Neural cell (in vitro differentiated cells): ENCODE data around the gene SVOPL. TPM values are rescaled to one million over a fixed set of nuclear protein-coding genes. Genes with fewer than 3 reads are reported as not detected.

Experiments used
- H2AFZ ChIP-seq: fragments of 200-600, 300-800 bp; sonication (generic), shearing (Covaris generic); 2 replicates; pipeline ENCODE4 v1.6.0; 2014; ENCODE audit warnings: low read depth, mild to moderate bottlenecking, antibody characterized with exemption, low read length, moderate library complexity
- H3F3A ChIP-seq: fragments of 200-600 bp; shearing (Covaris generic); 2 replicates; pipeline ENCODE4 v1.6.1; 2016; ENCODE audit warnings: mild to moderate bottlenecking, moderate library complexity, mixed read lengths, antibody characterized with exemption, low read length; ENCODE audit not compliant: insufficient read depth, poor library complexity, severe bottlenecking
- H3K27ac ChIP-seq: fragments of 200-600, 300-800 bp; sonication (generic), shearing (Covaris generic); 2 replicates; pipeline ENCODE4 v1.5.1; 2014; ENCODE audit warnings: mild to moderate bottlenecking, low read length, moderate library complexity
- H3K27me3 ChIP-seq: fragments of 300-800, 200-600 bp; sonication (generic), shearing (Covaris generic); 2 replicates; pipeline ENCODE4 v1.6.0; 2014; ENCODE audit warnings: mild to moderate bottlenecking, low read depth, low read length, moderate library complexity; ENCODE audit not compliant: insufficient read depth
- H3K36me3 ChIP-seq: fragments of 300-800, 200-600 bp; sonication (generic), shearing (Covaris generic); 2 replicates; pipeline ENCODE4 v1.5.1; 2014; ENCODE audit warnings: mild to moderate bottlenecking, antibody characterized with exemption, low read length, moderate library complexity; ENCODE audit not compliant: insufficient read depth
- H3K4me2 ChIP-seq: fragments of 300-800, 200-600 bp; sonication (generic), shearing (Covaris generic); 2 replicates; pipeline ENCODE4 v1.6.0; 2014; ENCODE audit warnings: mild to moderate bottlenecking, low read length
- H3K4me3 ChIP-seq: fragments of 300-800, 200-600 bp; sonication (generic), shearing (Covaris generic); 2 replicates; pipeline ENCODE4 v1.5.1; 2014; ENCODE audit warnings: mild to moderate bottlenecking, low read length, moderate library complexity
- H3K79me2 ChIP-seq: fragments of 200-600 bp; shearing (Covaris generic); replicated peaks from 2 replicates; pipeline ENCODE4 v1.6.0; 2014; ENCODE audit warnings: mild to moderate bottlenecking, low read length, moderate library complexity; ENCODE audit not compliant: insufficient read depth
- H3K9ac ChIP-seq: fragments of 300-800, 200-600 bp; sonication (generic), shearing (Covaris generic); 2 replicates; pipeline ENCODE4 v1.6.1; 2016; ENCODE audit warnings: mild to moderate bottlenecking, low read length, mixed read lengths
- H3K9me2 ChIP-seq: fragments of 200-600 bp; shearing (Covaris generic); 2 replicates; pipeline ENCODE4 v1.6.1; 2016; ENCODE audit warnings: mild to moderate bottlenecking, low read length, mixed read lengths; ENCODE audit not compliant: insufficient read depth
- H3K9me3 ChIP-seq: fragments of 200-600, 300-800 bp; sonication (generic), shearing (Covaris generic); 2 replicates; pipeline ENCODE4 v1.6.1; 2016; ENCODE audit warnings: mild to moderate bottlenecking, mixed run types, low read length, moderate library complexity, mixed read lengths
- H4K20me1 ChIP-seq: fragments of 200-600 bp; shearing (Covaris generic); 2 replicates; pipeline ENCODE4 v1.6.1; 2016; ENCODE audit warnings: mild to moderate bottlenecking, mixed run types; ENCODE audit not compliant: insufficient read depth
- CTCF ChIP-seq: fragments of 450-650 bp; IDR thresholded peaks from 2 replicates; pipeline ENCODE4 v1.5.1; 2014; ENCODE audit warnings: antibody characterized with exemption, mild to moderate bottlenecking, moderate library complexity; ENCODE audit not compliant: poor library complexity, severe bottlenecking
- EP300 ChIP-seq: fragments of 450-650 bp; conservative IDR thresholded peaks from 2 replicates; pipeline ENCODE4 v1.6.1; 2014; ENCODE audit warnings: antibody characterized with exemption, mild to moderate bottlenecking, moderate library complexity; ENCODE audit not compliant: poor library complexity, severe bottlenecking
- EZH2 ChIP-seq: fragments of 200-600, 300-800 bp; shearing (Covaris generic), sonication (generic); IDR thresholded peaks from 2 replicates; pipeline ENCODE4 v1.6.1; 2014; ENCODE audit warnings: antibody characterized with exemption, low read length, borderline replicate concordance, mild to moderate bottlenecking; ENCODE audit not compliant: insufficient read depth, poor library complexity, severe bottlenecking
- MXI1 ChIP-seq: fragments of 450-650 bp; conservative IDR thresholded peaks from 2 replicates; pipeline ENCODE4 v1.6.1; 2014; ENCODE audit warnings: antibody characterized with exemption, mild to moderate bottlenecking; ENCODE audit not compliant: poor library complexity, severe bottlenecking
- POLR2AphosphoS5 ChIP-seq: IDR thresholded peaks from 2 replicates; pipeline ENCODE4 v1.6.1; 2012
- RAD21 ChIP-seq: fragments of 450-650 bp; conservative IDR thresholded peaks from 2 replicates; pipeline ENCODE4 v1.6.1; 2014; ENCODE audit warnings: antibody characterized with exemption, mild to moderate bottlenecking, moderate library complexity
- REST ChIP-seq: IDR thresholded peaks from 2 replicates; pipeline ENCODE4 v1.6.1; 2012; ENCODE audit warnings: borderline replicate concordance
- SMC3 ChIP-seq: fragments of 450-650 bp; conservative IDR thresholded peaks from 2 replicates; pipeline ENCODE4 v1.6.1; 2014; ENCODE audit warnings: antibody characterized with exemption, mild to moderate bottlenecking, moderate library complexity; ENCODE audit not compliant: poor library complexity
- TAF1 ChIP-seq: IDR thresholded peaks from 2 replicates; pipeline ENCODE4 v1.6.1; 2012; ENCODE audit warnings: low read depth
- polyA plus RNA-seq: library from polyadenylated mRNA; depleted of rRNA; stranded (reverse); fragments of >200 nt; gene quantifications from 2 replicates; pipeline ENCODE4 v1.2.3, GENCODE V29; 2014

SVOPL gene
- polyA plus RNA-seq, 1 donor from 2014 or later = 0.93 TPM

- Histone ChIP-seq H3K9me3 (no peaks in the 10 kb centered on the region), H3K9ac (no peak overlapping the region), H3F3A (no peaks in the 10 kb centered on the region), H3K79me2 (no peaks in the 10 kb centered on the region), H3K27me3 (no peaks in the 10 kb centered on the region), H3K36me3 (no peaks in the 10 kb centered on the region), H3K27ac (no peak overlapping the region), H3K4me2 (no peak overlapping the region), H2AFZ (no peak overlapping the region), H3K4me3 (no peak overlapping the region), H3K9me2 (no peaks in the 10 kb centered on the region), H4K20me1 (no peaks in the 10 kb centered on the region)
- TF ChIP-seq POLR2AphosphoS5 (no peak), EZH2 (no peak), TAF1 (no peak)
These were observed 43.2 kb downstream of the SVOPL start for GRCh38 chr7:138657854-138658386.

GRCh38 chr7:138656952-138657351 is 44.2 kb downstream of the SVOPL start:
- Histone ChIP-seq H3F3A (no peaks in the 10 kb centered on the region), H3K9ac (no peak overlapping the region), H3K4me2 (no peak overlapping the region), H3K36me3 (no peaks in the 10 kb centered on the region), H3K4me3 (no peak overlapping the region), H3K9me2 (no peaks in the 10 kb centered on the region), H3K27ac (no peak overlapping the region), H3K27me3 (no peaks in the 10 kb centered on the region), H3K79me2 (no peaks in the 10 kb centered on the region), H3K9me3 (no peaks in the 10 kb centered on the region), H2AFZ (no peak overlapping the region), H4K20me1 (no peaks in the 10 kb centered on the region)
- no peak for TF ChIP-seq SMC3
- no peak for TF ChIP-seq POLR2AphosphoS5
- no peak for TF ChIP-seq RAD21
- TF ChIP-seq REST = no peak
- TF ChIP-seq EP300 = no peak
- TF ChIP-seq TAF1 = no peak
- no peak for TF ChIP-seq CTCF
- no peak for TF ChIP-seq EZH2
- TF ChIP-seq MXI1 = no peak

- Histone ChIP-seq H3F3A (no peaks in the 10 kb centered on the region), H3K79me2 (no peaks in the 10 kb centered on the region), H3K9me2 (no peaks in the 10 kb centered on the region), H3K4me3 (no peak overlapping the region), H2AFZ (no peak overlapping the region), H4K20me1 (no peaks in the 10 kb centered on the region), H3K4me2 (no peak overlapping the region), H3K9me3 (no peaks in the 10 kb centered on the region), H3K9ac (no peak overlapping the region), H3K27me3 (no peaks in the 10 kb centered on the region), H3K27ac (no peak overlapping the region), H3K36me3 (no peaks in the 10 kb centered on the region)
- TF ChIP-seq RAD21 = no peak
- no peak for TF ChIP-seq POLR2AphosphoS5
- TF ChIP-seq EZH2 = no peak
- TF ChIP-seq MXI1 = no peak
- no peak for TF ChIP-seq REST
- no peak for TF ChIP-seq SMC3
- TF ChIP-seq CTCF = no peak
- TF ChIP-seq TAF1 = no peak
- no peak for TF ChIP-seq EP300
These were observed 46.5 kb downstream of the SVOPL start for GRCh38 chr7:138654616-138655015.
